Stimulated activated naive CD4-positive, alpha-beta T cell (primary cell): ENCODE results near the gene SCN2A.

Experiments used
- DNase-seq, 6 experiments: peaks; one replicate each; lab custom pipeline; 2025; lab: John Stamatoyannopoulos, UW

The SCN2A gene

DNA sequence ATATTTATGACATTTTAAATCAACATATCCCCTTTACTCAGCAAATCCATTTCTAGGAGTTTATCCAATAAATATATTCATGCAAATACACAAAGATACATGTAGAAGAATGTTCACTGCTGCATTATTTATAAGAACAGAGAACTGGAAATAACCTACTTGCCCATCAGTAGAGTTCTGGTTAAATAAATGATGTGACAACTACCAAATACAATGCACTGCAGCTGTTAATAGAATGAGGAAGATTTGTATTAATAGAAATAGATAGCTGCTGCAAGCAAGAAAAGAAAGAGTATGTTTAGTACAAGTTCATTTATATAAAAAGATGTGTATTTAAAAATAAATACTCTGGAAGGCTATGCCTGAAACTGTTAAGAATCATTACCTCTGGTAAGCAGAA is 181.0 kb downstream of the SCN2A start:
- no peak for DNase-seq

DNA sequence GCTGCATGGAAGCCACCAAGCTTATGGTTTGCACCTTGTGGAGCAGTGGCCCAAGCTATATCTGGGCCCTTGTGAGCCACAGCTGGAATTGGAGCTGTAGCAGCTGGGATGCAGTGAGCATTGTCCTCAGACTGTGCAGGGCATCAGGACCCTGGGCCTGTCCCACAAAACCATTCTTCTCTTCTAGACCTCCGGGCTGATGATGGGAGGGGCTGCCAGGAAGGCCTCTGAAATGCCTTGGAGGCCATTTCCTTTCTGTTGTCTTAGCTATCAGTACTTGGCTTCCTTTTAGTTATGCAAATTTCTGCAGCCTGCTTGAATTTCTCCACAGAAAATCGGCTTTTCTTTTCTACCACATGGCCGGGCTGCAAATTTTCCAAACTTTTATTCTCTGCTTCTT is 183.9 kb downstream of the SCN2A start:
- DNase-seq, result no peak

DNA sequence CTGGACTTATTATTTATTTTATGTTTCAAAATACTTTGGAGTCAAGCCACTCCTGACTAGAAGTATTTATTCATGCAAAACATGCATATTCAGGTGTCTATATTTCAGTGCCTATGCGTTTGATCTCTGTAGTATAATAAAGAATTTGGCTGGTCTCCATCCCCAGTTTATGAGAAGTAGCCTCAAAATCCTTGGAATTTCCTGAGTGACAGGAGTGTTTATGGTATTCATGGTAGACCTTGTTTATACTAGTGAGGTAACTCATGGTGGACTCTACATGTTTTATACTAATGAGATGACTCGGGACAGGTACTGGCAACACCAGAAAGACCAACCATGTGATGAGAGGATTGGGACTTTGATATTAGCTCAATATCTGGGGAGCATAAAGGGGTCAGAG is 186.3 kb downstream of the SCN2A start:
- no peak for DNase-seq

DNA sequence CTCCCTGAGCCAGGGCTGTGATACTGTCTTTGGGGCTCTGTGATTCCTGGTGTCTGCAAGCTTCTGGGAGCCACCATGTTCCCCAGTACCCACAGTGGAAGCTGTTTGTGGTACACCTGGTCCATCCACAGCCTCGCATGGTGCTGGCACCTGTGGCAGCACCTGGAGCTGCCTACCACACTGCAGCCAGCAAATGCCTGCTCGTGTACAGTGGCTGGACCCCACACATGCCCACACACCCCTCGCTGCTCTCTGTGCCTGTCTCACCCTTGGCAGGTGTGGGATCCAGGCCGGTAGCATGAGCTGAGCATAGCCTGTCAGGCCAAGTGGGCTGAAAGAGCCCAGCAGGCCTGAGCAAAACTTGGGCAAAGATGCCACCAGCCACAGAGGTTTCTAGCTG is 188.5 kb downstream of the SCN2A start:
- DNase-seq, result no peak

DNA sequence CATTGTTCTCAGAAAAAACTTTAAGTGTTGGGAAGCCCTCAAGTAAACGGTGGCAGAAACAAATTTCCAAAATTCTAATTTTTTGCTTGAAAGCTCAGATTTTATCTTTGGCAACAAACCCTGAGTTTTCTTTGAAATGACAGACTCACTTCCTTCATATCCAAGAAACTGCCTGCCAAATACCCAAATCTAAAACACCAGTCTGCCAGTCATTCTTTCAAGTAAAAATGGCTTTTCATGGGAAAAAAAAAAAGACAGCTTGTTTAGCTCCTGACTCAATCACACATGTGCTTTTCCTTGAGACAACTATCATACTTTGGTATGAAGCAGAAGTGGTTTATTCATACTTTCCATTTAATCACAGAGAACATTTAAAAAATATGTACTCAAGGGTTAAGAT is 189.7 kb downstream of the SCN2A start:
- DNase-seq, result no peak

DNA sequence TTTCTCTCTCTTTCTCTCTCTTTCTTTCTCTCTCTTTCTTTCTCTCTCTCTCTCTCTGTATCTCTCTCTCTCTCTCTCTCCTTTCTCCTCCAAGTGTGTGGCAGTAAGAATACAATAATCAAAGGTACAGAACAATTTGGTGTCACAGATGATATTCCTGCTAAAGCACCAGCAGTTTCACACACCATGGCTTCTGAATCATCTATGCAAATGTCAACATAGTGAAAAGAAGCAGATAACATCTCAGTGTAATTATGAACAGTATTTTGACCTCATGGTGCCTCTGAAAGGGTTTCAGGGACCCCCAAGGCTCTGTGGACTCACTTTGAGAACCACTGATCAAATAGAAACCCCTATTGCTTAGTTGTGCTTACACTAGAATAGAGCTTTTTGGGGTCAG is 191.8 kb downstream of the SCN2A start:
- no peak for DNase-seq

DNA sequence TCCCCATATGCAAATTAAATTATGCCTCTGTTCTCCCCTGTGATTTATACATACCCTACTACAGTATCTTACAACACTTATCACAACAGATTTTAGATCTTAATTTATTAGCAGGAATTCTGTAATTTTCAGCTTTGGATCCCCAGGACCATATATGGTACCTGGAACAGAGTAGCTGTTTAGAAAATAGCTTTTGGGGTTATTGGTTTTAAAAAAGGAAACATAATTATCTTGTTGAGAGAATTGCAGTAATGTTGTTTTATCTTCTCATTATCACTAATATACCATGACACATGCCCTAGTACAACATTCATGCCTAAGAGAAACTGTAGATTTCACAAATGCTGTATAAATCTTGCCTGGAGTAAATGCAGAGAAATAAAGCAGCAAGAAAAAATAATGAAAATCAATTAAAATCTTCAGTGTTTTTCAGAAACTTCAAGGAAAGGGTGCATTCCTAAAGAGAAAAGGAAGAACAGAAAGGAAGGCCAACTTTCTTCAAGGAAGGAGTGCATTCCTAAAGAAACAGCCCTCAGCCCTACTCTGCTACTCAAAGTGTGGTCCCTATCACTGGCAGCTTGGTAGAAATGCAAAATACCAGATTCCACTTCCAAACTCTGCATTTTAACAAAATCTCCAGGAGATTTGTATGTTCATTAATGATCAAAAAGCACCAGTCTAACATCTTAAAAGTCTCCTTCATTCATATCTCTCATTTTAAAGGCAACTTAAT is 193.2 kb downstream of the SCN2A start:
- DNase-seq, result no peak

DNA sequence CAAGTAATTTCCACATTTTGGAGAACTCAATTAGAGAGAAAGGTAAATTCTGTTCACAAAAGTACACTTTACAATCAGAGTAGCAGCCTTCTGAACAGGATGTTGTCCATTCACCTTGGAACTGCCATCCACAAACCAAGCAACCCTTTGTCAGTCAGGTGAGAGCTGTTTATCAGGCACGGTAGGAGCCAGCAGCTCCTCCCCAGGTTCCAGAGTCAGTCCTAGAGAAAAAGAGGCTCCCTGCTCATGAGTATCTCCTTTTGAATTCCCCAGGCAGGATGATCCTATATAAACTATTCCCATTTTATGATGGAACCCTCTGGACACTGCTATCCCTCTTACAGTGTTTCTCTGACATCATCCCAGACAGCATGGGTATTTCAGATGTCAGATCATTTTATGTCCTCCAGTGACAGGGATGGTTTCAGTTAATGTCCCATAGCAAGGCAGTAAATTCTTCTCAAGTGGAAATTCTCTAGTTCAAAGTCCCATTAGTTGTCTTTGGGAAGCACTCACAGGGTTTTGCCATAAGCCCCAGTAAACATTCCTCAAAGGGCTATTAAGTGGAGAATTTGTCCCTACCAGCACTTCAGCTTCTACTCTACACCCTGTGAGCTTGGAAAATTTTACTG is 195.8 kb downstream of the SCN2A start:
- no peak for DNase-seq

DNA sequence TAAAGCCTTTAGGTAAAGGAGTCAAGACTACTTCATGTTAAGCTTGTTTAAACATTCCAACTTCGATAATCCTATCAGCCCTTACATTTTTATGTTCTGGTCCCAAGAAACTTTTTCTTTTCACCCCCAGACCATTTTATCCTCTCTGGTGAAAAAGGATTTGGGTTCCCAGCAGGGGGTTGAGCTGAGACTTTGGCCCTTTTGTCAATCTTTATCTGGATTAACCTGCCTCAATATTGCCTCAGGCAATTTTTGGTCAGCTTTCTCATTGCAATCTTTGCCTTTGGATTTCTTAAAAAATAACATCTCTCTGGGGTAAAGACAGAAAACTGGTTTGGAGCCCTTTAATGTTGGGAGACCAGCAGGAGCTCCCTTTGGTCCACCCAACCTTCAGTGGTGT is 196.4 kb downstream of the SCN2A start:
- DNase-seq, result no peak

DNA sequence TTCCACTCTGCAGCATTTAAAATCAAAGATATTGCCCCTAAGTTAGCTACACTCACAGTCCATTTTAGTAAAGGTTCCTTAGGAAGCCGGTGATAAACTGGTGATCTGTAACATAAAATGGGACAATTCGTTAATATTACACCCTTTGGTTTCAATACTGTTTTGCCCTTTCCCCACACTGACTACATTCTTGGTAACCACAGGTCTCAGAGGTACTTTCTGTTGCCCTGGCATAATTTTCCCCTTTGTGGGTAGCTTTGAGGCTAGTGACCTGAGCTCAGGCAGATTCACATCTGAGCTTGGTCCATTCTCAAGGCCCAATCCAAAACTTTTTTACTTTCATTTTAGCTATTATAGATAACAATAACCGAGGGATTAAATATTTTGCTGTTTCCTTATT is 197.3 kb downstream of the SCN2A start:
- no peak for DNase-seq

DNA sequence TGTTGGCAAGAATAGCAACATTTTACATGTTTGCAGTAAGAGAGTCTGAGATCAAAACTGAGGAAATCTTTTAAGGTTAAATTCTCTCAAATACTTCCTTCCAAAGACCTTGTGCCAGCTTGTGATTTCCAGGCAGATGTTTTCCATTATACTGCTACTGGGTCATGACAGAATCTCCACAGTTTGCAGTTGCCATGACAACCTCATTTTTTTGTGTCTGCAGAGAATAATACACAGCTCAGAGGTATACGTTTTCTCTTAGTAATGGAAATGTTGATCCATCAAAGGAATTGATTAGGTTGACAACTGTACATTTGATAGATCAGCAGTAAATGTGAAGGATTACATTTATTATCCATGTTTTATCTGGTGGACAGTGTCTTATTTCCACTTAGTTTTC is 201.2 kb downstream of the SCN2A start:
- peak in 2 of 6 experiments; percentile 11 to 24 for DNase-seq
